CD14-positive monocyte (primary cell): ENCODE results near the gene KNDC1. TPM values are rescaled to one million over a fixed set of nuclear protein-coding genes. Genes with fewer than 3 reads are reported as not detected.

Experiments used
- DNase-seq, 3 donors: peaks; one replicate each; pipeline ENCODE4 v3.0.0-alpha.2; 2011 to 2022
- H2AFZ ChIP-seq: 2 replicates; pipeline ENCODE4 v1.6.0; 2012; ENCODE audit warnings: mild to moderate bottlenecking, low read depth, low read length, inconsistent platforms; ENCODE audit not compliant: insufficient read depth, poor library complexity, severe bottlenecking
- H3K27ac ChIP-seq, 2 donors: 1 replicate in 1 of 2; 2 replicates in 1 of 2; pipeline ENCODE4 v1.5.1; 2012 to 2013; ENCODE audit warnings: low read length in 2 of 2, control low read depth in 1 of 2, inconsistent platforms in 1 of 2, low read depth in 1 of 2, mild to moderate bottlenecking in 1 of 2
- H3K27me3 ChIP-seq, 2 donors: one replicate each; pipeline versions ENCODE4 v1.6.0 to v1.6.1; 2011 to 2013; ENCODE audit warnings: low read length in 2 of 2; ENCODE audit not compliant: control insufficient read depth in 2 of 2, insufficient read depth in 2 of 2
- H3K36me3 ChIP-seq, 2 donors: replicated peaks in 1 of 2; 1 replicate in 1 of 2; 2 replicates in 1 of 2; pipeline versions ENCODE4 v1.5.1 to v1.6.1; 2012 to 2013; ENCODE audit warnings: low read length in 2 of 2, control low read depth in 1 of 2, inconsistent platforms in 1 of 2, mild to moderate bottlenecking in 1 of 2; ENCODE audit not compliant: insufficient read depth in 2 of 2, control insufficient read depth in 1 of 2
- H3K4me1 ChIP-seq, 2 donors: 1 replicate in 1 of 2; 2 replicates in 1 of 2; pipeline versions ENCODE4 v1.5.1 to v1.6.1; 2012 to 2013; ENCODE audit warnings: low read length in 2 of 2, control low read depth in 1 of 2, inconsistent platforms in 1 of 2, mild to moderate bottlenecking in 1 of 2, moderate library complexity in 1 of 2; ENCODE audit not compliant: insufficient read depth in 2 of 2, control insufficient read depth in 1 of 2
- H3K4me2 ChIP-seq: replicated peaks from 2 replicates; pipeline ENCODE3; 2012; ENCODE audit warnings: low read length, moderate library complexity, mild to moderate bottlenecking; ENCODE audit not compliant: poor library complexity, severe bottlenecking; ENCODE audit errors: extremely low read depth
- H3K4me3 ChIP-seq, 3 experiments: fragments of 200-600 bp in 1 of 3; sonication (generic) in 1 of 3; replicated peaks in 1 of 3; 1 replicate in 2 of 3; 2 replicates in 1 of 3; pipeline ENCODE4 v1.5.1; 2011 to 2013; ENCODE audit warnings: low read length in 3 of 3, mild to moderate bottlenecking in 3 of 3, control low read depth in 2 of 3, low read depth in 2 of 3, inconsistent platforms in 1 of 3, moderate library complexity in 1 of 3
- H3K79me2 ChIP-seq: 2 replicates; pipeline ENCODE4 v1.6.0; 2012; ENCODE audit warnings: mild to moderate bottlenecking, control low read depth, inconsistent platforms, low read length, moderate library complexity; ENCODE audit not compliant: insufficient read depth
- H3K9ac ChIP-seq: 2 replicates; pipeline ENCODE4 v1.6.0; 2017; ENCODE audit warnings: low read length, mild to moderate bottlenecking; ENCODE audit not compliant: insufficient read depth, poor library complexity, severe bottlenecking
- H3K9me3 ChIP-seq, 2 donors: replicated peaks in 1 of 2; 1 replicate in 1 of 2; 2 replicates in 1 of 2; pipeline versions ENCODE4 v1.5.1 to v1.6.1; 2012 to 2013; ENCODE audit warnings: low read length in 2 of 2, control low read depth in 1 of 2; ENCODE audit not compliant: control insufficient read depth in 1 of 2, insufficient read depth in 1 of 2
- H4K20me1 ChIP-seq: 2 replicates; pipeline ENCODE4 v1.6.0; 2012; ENCODE audit warnings: mild to moderate bottlenecking, low read length, control low read depth, moderate library complexity; ENCODE audit not compliant: insufficient read depth
- H3K27ac Mint-ChIP-seq, 7 donors: one replicate each; pipeline ENCODE4 v1.8.0; 2020; ENCODE audit warnings: mild to moderate bottlenecking in 7 of 7, mixed read lengths in 7 of 7, moderate library complexity in 6 of 7, inconsistent platforms in 2 of 7
- H3K27me3 Mint-ChIP-seq, 3 donors: one replicate each; pipeline ENCODE4 v1.8.0; 2021 to 2022; ENCODE audit warnings: low read depth in 3 of 3, mild to moderate bottlenecking in 3 of 3, mixed read lengths in 3 of 3, moderate library complexity in 3 of 3, inconsistent platforms in 1 of 3
- H3K36me3 Mint-ChIP-seq, 2 donors: one replicate each; pipeline ENCODE4 v1.8.0; 2020; ENCODE audit warnings: mixed read lengths in 2 of 2, inconsistent platforms in 1 of 2, mild to moderate bottlenecking in 1 of 2
- H3K4me1 Mint-ChIP-seq: one replicate; pipeline ENCODE4 v1.8.0; 2020; ENCODE audit warnings: mild to moderate bottlenecking, mixed read lengths
- H3K4me3 Mint-ChIP-seq, 2 donors: one replicate each; pipeline ENCODE4 v1.8.0; 2020; ENCODE audit warnings: mild to moderate bottlenecking in 2 of 2, mixed read lengths in 2 of 2, moderate library complexity in 1 of 2
- H3K9me3 Mint-ChIP-seq, 7 donors: one replicate each; pipeline ENCODE4 v1.8.0; 2020 to 2022; ENCODE audit warnings: mixed read lengths in 7 of 7, mild to moderate bottlenecking in 6 of 7, moderate library complexity in 6 of 7, inconsistent platforms in 2 of 7
- CTCF ChIP-seq: fragments of 200-600 bp; IDR thresholded peaks from one replicate; pipeline ENCODE4 v1.8.0; 2022; ENCODE audit warnings: antibody characterized with exemption, mild to moderate bottlenecking
- whole genome bisulfite sequencing: methylation state at CpG from one replicate; pipeline ENCODE4 v1.1.5; 2013; ENCODE audit warnings: missing lambda C conversion rate; ENCODE audit not compliant: insufficient coverage; 5-methylcytosine and 5-hydroxymethylcytosine counted together
- intact Hi-C, 2 donors: fragments of 100-400 bp; cut with micrococcal nuclease; formaldehyde crosslinking; loops; one replicate each; pipeline versions ENCODE4 v1.15.0 to v1.15.1; 2023
- polyA plus RNA-seq, 3 donors: library from polyadenylated mRNA; depleted of rRNA in 1 of 3; unstranded in 2 of 3; stranded (reverse) in 1 of 3; fragments of 300-500 nt in 2 of 3; fragments of >200 nt in 1 of 3; fragmentation: Illumina TruSeq in 2 of 3; gene quantifications; 1 replicate in 2 of 3; 2 replicates in 1 of 3; pipeline ENCODE4 v1.2.3, GENCODE V29; 2012 to 2021

Gene KNDC1
- polyA plus RNA-seq, 3 donors, result 0.22 to 0.80 TPM; not detected in 1

- 95% methylated on average over 21 of the region's 31 CpGs for WGBS
- Mint-ChIP-seq H3K27ac (no peak overlapping the region), H3K4me1 (no peaks in the 10 kb centered on the region), H3K4me3 (no peak overlapping the region), H3K36me3 (no peaks in the 10 kb centered on the region), H3K9me3 (peaks cover 23 to 55% (median 41%) of the 10 kb centered on the region in 7 donors), H3K27me3 (peaks cover 6 to 10% (median 7%) of the 10 kb centered on the region in 3 donors)
- Histone ChIP-seq H3K4me1 (no peaks in the 10 kb centered on the region), H3K27ac (no peak overlapping the region), H3K27me3 (no peaks in the 10 kb centered on the region), H3K4me3 (no peak overlapping the region), H2AFZ (no peak overlapping the region), H3K4me2 (no peak overlapping the region), H3K36me3 (no peaks in the 10 kb centered on the region), H3K9ac (no peak overlapping the region), H3K79me2 (no peaks in the 10 kb centered on the region), H4K20me1 (no peaks in the 10 kb centered on the region), H3K9me3 (peaks cover 16 to 51% of the 10 kb centered on the region in 2 donors)
- intact Hi-C loops, result no loop called here
- no peak for DNase-seq
- TF ChIP-seq CTCF, result no peak
These were observed 46.7 kb upstream of the KNDC1 start for GRCh38 chr10:133113146-133113830.

DNA sequence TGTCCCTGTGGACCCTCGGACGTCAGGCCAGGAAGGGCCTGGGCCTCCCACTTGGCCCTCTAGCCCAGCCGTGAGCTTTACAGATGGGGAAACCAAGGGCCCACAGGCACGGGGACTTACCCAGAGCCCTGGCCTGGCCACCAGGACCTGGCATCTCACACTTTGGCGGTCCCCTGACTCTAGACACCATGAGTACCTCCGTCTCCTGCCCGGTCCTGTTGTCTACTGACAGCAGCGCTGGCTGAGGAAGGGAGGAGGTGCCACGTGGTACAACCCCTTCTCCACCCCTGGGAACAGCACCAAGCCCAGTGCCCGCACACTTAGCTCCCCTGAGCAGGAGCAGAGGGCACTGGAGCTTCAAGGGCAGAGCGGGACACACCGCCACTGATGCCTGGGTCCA, 46.2 kb upstream of the KNDC1 start:
- no peak for DNase-seq
- H3K79me2 ChIP-seq, result no peaks in the 10 kb centered on the region
- intact Hi-C loops, result no loop called here
- H2AFZ ChIP-seq, result no peak overlapping the region
- Mint-ChIP-seq H3K4me3 (no peak overlapping the region), H3K4me1 (no peaks in the 10 kb centered on the region), H3K9me3 (peaks cover 22 to 55% (median 41%) of the 10 kb centered on the region in 7 donors), H3K27ac (no peak overlapping the region), H3K36me3 (no peaks in the 10 kb centered on the region), H3K27me3 (peaks cover 6 to 10% (median 7%) of the 10 kb centered on the region in 3 donors)
- H3K4me2 ChIP-seq, result no peak overlapping the region
- no peaks in the 10 kb centered on the region for H3K36me3 ChIP-seq
- peaks cover 10 to 51% of the 10 kb centered on the region in 2 donors for H3K9me3 ChIP-seq
- no peaks in the 10 kb centered on the region for H4K20me1 ChIP-seq
- H3K9ac ChIP-seq, result no peak overlapping the region
- WGBS, result 96% methylated on average over 7 of the region's 12 CpGs
- no peak for TF ChIP-seq CTCF
- H3K27me3 ChIP-seq, result no peaks in the 10 kb centered on the region
- no peak overlapping the region for H3K27ac ChIP-seq
- H3K4me1 ChIP-seq, result no peaks in the 10 kb centered on the region
- H3K4me3 ChIP-seq, result no peak overlapping the region
